ENCODE data around the gene OLFM4. TPM values are rescaled to one million over a fixed set of nuclear protein-coding genes. Genes with fewer than 3 reads are reported as not detected.

OLFM4 gene, protein sequence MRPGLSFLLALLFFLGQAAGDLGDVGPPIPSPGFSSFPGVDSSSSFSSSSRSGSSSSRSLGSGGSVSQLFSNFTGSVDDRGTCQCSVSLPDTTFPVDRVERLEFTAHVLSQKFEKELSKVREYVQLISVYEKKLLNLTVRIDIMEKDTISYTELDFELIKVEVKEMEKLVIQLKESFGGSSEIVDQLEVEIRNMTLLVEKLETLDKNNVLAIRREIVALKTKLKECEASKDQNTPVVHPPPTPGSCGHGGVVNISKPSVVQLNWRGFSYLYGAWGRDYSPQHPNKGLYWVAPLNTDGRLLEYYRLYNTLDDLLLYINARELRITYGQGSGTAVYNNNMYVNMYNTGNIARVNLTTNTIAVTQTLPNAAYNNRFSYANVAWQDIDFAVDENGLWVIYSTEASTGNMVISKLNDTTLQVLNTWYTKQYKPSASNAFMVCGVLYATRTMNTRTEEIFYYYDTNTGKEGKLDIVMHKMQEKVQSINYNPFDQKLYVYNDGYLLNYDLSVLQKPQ
- 1 to 10 TPM in 1 of 9 donors, under 1 TPM in 6, not detected in 2; 0.09 to 2.2 (median 0.28) TPM for total RNA-seq
- polyA plus RNA-seq: 1 to 10 TPM in 1 of 2 donors, under 1 TPM in 1; 0.42 to 1.0 TPM
- long read RNA-seq, donor 1: 0 reads
- long read RNA-seq, donor 2, partial matches to known transcripts: 2 of 2 reads
- long read RNA-seq, donor 2, other reads (novel, unspliced or antisense): 0 of 2 reads
- long read RNA-seq, donor 3: 0 reads

DNA sequence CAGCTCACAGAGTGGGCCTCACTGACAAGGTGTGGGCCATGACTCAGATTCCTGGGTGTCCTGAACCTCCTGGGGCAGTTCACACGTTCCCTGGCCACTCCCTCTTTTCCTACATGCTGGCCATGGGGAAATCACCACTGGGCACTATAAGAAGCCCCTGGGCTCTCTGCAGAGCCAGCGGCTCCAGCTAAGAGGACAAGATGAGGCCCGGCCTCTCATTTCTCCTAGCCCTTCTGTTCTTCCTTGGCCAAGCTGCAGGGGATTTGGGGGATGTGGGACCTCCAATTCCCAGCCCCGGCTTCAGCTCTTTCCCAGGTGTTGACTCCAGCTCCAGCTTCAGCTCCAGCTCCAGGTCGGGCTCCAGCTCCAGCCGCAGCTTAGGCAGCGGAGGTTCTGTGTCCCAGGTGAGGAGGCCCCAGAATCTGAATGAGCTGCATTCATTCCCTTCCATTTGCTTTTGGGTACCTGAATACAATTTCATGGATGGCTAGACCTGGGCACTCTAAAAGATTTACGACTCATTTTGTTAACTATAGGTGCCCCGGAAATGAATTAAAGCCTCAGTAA lies at the start of gene OLFM4:
Gene OLFM4, plus strand, starts transcription at position 177 of the 567 bp plus-strand sequence. Its CDS starts 24 bp downstream, at position 201.
- TF ChIP-seq, protein P1, sequence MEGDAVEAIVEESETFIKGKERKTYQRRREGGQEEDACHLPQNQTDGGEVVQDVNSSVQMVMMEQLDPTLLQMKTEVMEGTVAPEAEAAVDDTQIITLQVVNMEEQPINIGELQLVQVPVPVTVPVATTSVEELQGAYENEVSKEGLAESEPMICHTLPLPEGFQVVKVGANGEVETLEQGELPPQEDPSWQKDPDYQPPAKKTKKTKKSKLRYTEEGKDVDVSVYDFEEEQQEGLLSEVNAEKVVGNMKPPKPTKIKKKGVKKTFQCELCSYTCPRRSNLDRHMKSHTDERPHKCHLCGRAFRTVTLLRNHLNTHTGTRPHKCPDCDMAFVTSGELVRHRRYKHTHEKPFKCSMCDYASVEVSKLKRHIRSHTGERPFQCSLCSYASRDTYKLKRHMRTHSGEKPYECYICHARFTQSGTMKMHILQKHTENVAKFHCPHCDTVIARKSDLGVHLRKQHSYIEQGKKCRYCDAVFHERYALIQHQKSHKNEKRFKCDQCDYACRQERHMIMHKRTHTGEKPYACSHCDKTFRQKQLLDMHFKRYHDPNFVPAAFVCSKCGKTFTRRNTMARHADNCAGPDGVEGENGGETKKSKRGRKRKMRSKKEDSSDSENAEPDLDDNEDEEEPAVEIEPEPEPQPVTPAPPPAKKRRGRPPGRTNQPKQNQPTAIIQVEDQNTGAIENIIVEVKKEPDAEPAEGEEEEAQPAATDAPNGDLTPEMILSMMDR (IDR thresholded peaks at IDR 0.05): no peak
- no peak for TF ChIP-seq POLR2A (IDR thresholded peaks at IDR 0.05)
- H3K4me1 ChIP-seq: no peaks in the 10 kb centered on the region
- no peaks in the 10 kb centered on the region for H3K36me3 ChIP-seq
- peaks cover 0 to 5% (median 0%) of the 10 kb centered on the region in 9 donors for H3K27me3 ChIP-seq
- no peaks in the 10 kb centered on the region for H3K9me3 ChIP-seq
- no peak for ATAC-seq
- H3K27ac ChIP-seq: no peak within 1 kb of the TSS
- H3K4me3 ChIP-seq: no peak within 1 kb of the TSS
- WGBS, 4 donors: 77 to 84% (median 80%) methylated on average over 8 to 9 of the region's 9 CpGs
- intact Hi-C loops (cut with DNase I): no loop called here
- DNase-seq: no peak

DNA sequence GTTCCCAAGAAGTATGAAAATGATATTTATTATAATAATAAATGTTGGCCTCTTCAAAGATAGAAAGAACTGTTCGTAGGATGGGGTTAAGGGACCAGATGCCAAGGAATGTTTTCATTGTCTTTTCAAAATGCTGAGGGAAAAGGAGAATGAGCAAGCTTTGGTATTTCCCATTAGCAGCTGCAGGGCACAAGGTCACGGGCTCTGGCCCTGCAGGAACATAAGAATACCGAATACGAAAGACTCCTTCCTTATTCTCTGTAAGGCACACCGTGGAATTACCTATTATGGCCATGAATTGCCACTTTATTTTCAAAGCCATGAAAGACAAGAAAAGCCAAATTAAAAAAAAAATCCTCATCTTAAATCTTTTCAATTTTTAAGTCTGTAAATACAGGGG lies 49.6 kb upstream of the OLFM4 start:
- DNase-seq: no peak
- WGBS, 4 donors: 46 to 62% (median 49%) methylated on average over 5 of the region's 5 CpGs
- TF ChIP-seq, protein P1 (IDR thresholded peaks at IDR 0.05): no peak
- TF ChIP-seq POLR2A (IDR thresholded peaks at IDR 0.05): no peak
- H3K4me3 ChIP-seq: no peak overlapping the region
- H3K4me1 ChIP-seq: no peaks in the 10 kb centered on the region
- peaks cover 0 to 11% (median 0%) of the 10 kb centered on the region in 9 donors for H3K27me3 ChIP-seq
- no peaks in the 10 kb centered on the region for H3K9me3 ChIP-seq
- H3K36me3 ChIP-seq: no peaks in the 10 kb centered on the region
- intact Hi-C loops (cut with DNase I): loop anchor here in 2 of 10 donors (10.0 kb wide), 2 partner anchors 166 to 176 kb away; no protein-coding TSS in a partner anchor
- ATAC-seq: no peak
- H3K27ac ChIP-seq: no peak overlapping the region

DNA sequence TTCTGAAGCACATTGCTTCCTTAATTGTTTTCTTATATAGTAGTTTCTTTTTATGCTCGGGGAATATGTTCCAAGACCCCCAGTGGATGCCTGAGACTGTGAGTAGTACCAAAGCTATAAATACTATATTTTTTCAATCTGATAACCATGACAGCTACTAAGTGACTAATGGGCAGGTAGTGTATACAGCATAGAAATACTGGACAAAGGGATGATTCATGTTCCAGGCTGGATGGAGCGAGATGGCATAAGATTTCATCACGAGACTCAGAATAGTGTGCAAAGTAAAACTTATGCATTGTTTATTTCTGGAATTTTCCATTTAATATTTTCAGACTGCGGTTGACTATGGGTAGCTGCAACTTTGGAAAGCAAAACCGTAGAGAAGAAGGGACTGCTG lies 47.9 kb upstream of the OLFM4 start:
- Histone ChIP-seq H3K27ac (no peak overlapping the region), H3K4me1 (no peaks in the 10 kb centered on the region), H3K4me3 (no peak overlapping the region), H3K36me3 (no peaks in the 10 kb centered on the region), H3K27me3 (peaks cover 0 to 8% (median 0%) of the 10 kb centered on the region in 9 donors), H3K9me3 (no peaks in the 10 kb centered on the region)
- intact Hi-C loops (cut with DNase I): no loop called here
- ATAC-seq (no peak), DNase-seq (no peak)
- TF ChIP-seq POLR2A (IDR thresholded peaks at IDR 0.05): no peak
- TF ChIP-seq, protein P1 (IDR thresholded peaks at IDR 0.05): no peak
- WGBS, 4 donors: 79 to 83% (median 81%) methylated on average over 5 of the region's 5 CpGs

DNA sequence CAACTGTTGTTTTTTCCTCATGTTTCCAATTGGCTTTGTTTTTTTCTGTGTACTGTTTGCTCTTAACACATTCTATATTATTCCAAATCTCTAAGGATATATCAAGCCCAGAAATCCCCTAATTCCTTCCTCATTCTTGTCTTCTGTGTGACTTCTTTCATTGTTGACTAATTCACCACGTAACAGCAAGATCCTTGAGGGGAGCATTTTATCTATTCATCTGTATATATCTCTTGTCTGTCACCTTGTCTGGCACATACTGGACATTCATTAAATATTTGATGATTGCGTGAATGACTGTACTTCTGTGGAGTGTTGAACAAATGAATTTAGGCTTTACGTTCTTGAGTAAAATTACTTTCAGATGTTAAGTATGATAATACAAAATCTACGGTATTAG lies 44.8 kb upstream of the OLFM4 start:
- Histone ChIP-seq H3K4me1 (no peaks in the 10 kb centered on the region), H3K4me3 (no peak overlapping the region), H3K27ac (no peak overlapping the region), H3K36me3 (no peaks in the 10 kb centered on the region), H3K9me3 (no peaks in the 10 kb centered on the region), H3K27me3 (peaks cover 0 to 3% (median 0%) of the 10 kb centered on the region in 9 donors)
- TF ChIP-seq, protein P1 (IDR thresholded peaks at IDR 0.05): no peak
- TF ChIP-seq POLR2A (IDR thresholded peaks at IDR 0.05): no peak
- WGBS, 4 donors: 81 to 85% (median 82%) methylated on average over 4 of the region's 4 CpGs
- intact Hi-C loops (cut with DNase I): no loop called here
- ATAC-seq (no peak), DNase-seq (no peak)
